ENCODE measurements around the gene ATP1A1.
A peak's percentile ranks its signal among the peaks of the same experiment; 100 is the strongest.

The ATP1A1 gene

DNA sequence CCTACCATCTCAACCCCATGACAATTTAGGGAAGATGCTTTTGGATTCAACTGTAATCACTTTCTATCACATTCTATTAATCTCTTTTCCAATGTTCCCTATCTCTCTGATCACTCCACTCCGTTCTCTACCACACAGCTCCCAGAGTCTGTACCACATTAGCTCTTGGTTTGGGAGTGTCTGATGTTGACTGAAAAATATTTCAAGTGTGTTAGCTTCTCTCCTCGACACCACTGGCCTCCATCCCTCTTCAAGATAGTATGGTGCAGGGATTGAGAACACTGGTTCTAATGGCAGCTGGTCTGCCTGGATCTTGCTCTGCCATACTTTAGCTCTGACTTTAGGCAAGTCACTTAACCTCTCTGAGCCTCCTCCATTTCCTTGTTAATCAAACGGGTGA lies 39.9 kb downstream of the ATP1A1 start:
- H3K4me3 ChIP-seq (ENCODE audit: control insufficient read depth, low read depth, low read length), result no peak overlapping the region
- no peak for DNase-seq (ENCODE audit: low read depth)
- TF ChIP-seq, protein P1, sequence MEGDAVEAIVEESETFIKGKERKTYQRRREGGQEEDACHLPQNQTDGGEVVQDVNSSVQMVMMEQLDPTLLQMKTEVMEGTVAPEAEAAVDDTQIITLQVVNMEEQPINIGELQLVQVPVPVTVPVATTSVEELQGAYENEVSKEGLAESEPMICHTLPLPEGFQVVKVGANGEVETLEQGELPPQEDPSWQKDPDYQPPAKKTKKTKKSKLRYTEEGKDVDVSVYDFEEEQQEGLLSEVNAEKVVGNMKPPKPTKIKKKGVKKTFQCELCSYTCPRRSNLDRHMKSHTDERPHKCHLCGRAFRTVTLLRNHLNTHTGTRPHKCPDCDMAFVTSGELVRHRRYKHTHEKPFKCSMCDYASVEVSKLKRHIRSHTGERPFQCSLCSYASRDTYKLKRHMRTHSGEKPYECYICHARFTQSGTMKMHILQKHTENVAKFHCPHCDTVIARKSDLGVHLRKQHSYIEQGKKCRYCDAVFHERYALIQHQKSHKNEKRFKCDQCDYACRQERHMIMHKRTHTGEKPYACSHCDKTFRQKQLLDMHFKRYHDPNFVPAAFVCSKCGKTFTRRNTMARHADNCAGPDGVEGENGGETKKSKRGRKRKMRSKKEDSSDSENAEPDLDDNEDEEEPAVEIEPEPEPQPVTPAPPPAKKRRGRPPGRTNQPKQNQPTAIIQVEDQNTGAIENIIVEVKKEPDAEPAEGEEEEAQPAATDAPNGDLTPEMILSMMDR (conservative IDR thresholded peaks at IDR 0.05; ENCODE audit: control insufficient read depth, insufficient read depth, low read depth, low read length), result no peak

DNA sequence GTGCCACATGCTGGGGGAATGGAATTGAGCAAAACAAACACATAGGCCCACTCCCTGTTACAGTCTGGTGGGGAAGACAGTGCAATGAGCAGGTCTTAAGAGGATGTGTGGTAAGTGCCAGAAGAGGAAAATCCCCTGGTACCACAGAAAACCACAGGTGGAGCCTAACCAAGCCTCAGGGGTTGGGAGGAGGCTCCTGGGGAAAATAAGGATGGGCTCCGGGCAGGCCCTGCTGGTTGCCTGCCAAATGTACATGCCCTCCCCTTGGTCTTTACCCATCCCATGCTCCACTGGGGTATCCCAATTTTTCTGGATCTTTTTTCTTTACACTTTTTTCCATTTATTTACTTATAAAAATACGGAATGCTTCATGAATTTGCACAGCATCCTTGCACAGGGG lies 40.4 kb downstream of the ATP1A1 start:
- DNase-seq (ENCODE audit: low read depth), result no peak
- TF ChIP-seq, protein P1 (conservative IDR thresholded peaks at IDR 0.05; ENCODE audit: control insufficient read depth, insufficient read depth, low read depth, low read length), result no peak

DNA sequence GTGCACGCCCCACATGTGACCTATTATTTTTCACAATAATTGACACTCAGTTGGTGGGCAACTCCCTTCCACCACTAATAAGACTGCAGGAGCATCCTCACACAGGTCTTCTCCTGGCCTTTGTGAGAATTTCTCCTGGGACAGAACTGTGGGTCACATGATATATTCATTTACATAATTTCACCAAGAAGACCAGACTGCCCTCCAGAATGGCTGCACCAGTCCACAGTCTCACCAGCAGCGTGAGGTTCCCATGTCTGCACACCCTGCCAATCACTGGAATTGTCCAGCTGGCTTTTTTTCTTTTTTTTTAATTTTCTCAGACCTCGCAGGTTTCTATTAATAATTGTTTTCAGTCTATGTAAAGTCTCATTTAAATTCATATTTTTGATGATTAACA lies 41.3 kb downstream of the ATP1A1 start:
- DNase-seq (ENCODE audit: low read depth), result no peak
- TF ChIP-seq, protein P1 (conservative IDR thresholded peaks at IDR 0.05; ENCODE audit: control insufficient read depth, insufficient read depth, low read depth, low read length), result no peak
- no peak overlapping the region for H3K4me3 ChIP-seq (ENCODE audit: control insufficient read depth, low read depth, low read length)

More for the DNA sequence above, 40.4 kb downstream of the ATP1A1 start:
- H3K4me3 ChIP-seq (ENCODE audit: control insufficient read depth, low read depth, low read length), result no peak overlapping the region

DNA sequence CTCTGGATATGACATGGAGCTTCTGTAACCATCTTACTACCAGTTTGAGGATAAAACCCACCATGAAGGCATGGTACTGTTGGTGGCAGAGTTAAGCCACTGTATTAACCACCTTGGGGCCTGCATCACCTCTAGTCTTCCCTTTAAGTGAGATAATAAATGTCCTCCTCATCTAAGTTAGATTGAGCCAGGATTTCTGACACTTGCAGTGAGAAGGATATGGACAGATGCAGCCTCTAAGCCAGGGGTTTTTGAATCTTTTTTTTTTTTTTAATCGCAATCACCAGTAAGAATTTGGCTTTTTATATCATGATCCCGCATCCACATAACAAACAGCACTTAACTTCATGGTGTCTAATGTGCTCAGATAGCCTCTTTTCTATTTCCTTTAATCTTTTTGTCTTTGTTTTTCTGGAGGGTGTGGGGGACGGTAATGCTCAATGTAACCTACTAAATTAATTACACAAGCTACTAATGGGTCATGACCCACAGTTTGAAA lies 42.2 kb downstream of the ATP1A1 start:
- DNase-seq (ENCODE audit: low read depth), result no peak
- no peak overlapping the region for H3K4me3 ChIP-seq (ENCODE audit: control insufficient read depth, low read depth, low read length)
- TF ChIP-seq, protein P1 (conservative IDR thresholded peaks at IDR 0.05; ENCODE audit: control insufficient read depth, insufficient read depth, low read depth, low read length), result no peak

DNA sequence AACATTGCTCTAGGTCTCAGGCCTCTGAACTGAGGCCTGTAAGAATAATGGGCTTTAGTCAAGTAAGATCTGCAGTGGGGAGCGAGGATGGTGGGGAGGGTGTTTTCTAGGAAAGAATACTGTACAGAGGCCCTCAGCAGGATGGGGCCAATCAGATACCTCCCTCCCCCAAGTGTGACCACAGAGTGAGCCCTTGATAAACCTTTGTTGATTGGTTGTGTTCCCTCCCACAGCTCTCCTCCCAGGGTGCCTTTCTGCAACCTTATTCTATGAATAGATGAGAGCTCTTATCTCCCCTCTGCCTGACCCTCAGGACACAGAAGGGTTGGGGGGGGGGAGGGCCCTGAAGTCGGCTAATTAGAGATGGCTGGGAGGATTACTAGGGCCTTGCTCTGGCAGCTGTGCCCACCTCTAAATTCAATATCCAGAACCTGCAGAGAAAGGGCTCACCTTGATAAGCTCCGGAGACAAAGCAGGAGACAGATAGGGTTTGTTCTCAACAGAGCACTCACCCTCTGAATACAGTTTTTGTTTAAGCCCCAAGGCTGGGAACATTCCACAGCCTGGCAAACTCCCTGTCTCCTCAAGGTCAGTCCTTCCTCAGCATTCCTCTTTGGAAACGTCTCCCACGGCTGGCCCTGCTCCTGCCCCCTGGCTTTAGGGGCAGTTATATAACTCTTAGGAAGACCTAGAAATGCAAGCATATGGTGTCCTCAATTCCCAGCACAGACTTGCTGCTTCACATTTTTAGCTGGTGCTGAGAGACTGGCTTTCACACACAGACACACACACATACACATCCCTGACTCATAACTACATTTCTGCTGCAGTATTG lies 42.9 kb downstream of the ATP1A1 start:
- no peak overlapping the region for H3K4me3 ChIP-seq (ENCODE audit: control insufficient read depth, low read depth, low read length)
- TF ChIP-seq, protein P1 (conservative IDR thresholded peaks at IDR 0.05; ENCODE audit: control insufficient read depth, insufficient read depth, low read depth, low read length), result no peak
- DNase-seq (ENCODE audit: low read depth), result peak; percentile 12

DNA sequence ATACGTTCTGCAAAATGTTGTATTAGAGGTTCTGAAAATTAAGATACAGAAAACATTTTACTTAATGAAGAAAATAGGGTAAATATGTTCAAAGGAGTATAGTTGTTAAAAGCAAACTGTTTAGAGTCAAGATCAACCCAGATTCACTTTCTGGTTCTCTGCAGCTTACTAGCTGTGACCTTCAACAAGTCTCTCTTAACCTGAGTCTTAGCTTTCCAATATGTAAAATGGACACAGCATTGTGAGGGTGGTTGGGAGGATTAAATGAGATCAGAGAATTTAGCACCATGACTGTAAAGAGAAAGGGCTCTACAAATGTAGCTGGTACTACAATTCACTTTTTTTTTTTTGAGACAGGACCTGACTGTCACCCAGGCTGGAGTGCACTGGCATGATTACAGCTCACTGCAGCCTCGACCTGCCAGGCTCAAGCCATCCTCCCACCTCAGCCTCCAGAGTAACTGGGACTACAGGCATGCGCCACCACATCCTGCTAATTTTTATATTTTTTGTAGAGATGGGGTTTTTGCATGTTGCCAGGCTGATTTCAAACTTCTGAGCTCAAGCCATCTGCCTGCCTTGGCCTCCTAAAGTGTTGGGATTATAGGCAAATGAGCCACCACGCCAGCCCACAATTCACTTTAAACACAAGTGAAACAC lies 43.9 kb downstream of the ATP1A1 start:
- TF ChIP-seq, protein P1 (conservative IDR thresholded peaks at IDR 0.05; ENCODE audit: control insufficient read depth, insufficient read depth, low read depth, low read length), result no peak
- DNase-seq (ENCODE audit: low read depth), result no peak
- H3K4me3 ChIP-seq (ENCODE audit: control insufficient read depth, low read depth, low read length), result no peak overlapping the region
